ENCODE measurements around the gene AGAP3.

The AGAP3 gene

GRCh38 chr7:151113344-151114150 is 27.3 kb downstream of the AGAP3 start:
- Histone ChIP-seq H3K4ac (ENCODE audit: low read depth, low read length) (peak overlapping the region; percentile 46), H3K27ac (ENCODE audit: low read depth, low read length) (peak overlapping the region; percentile 100), H3K9me3 (ENCODE audit: insufficient read depth, low read depth, low read length) (no peaks in the 10 kb centered on the region), H3K79me1 (ENCODE audit: low read length) (peaks cover 24% of the 10 kb centered on the region), H4K91ac (ENCODE audit: low read depth, low read length) (peak overlapping the region; percentile 97), H2BK12ac (ENCODE audit: low read length) (peak overlapping the region; percentile 74), H3K23ac (ENCODE audit: low read length) (no peak overlapping the region), H3K4me3 (ENCODE audit: low read depth, low read length) (no peak overlapping the region), H2AFZ (ENCODE audit: insufficient read depth, low read length, poor library complexity) (peak overlapping the region; percentile 59), H3K9ac (ENCODE audit: low read length) (no peak overlapping the region), H3K14ac (ENCODE audit: low read length) (peak overlapping the region; percentile 70), H2AK5ac (ENCODE audit: low read length) (peak overlapping the region; percentile 34), H2BK5ac (ENCODE audit: low read depth, low read length, poor library complexity) (peak overlapping the region; percentile 96), H2BK120ac (ENCODE audit: insufficient read depth, low read length, poor library complexity) (peak overlapping the region; percentile 86), H3K36me3 (ENCODE audit: control insufficient read depth in 1 of 2, insufficient read depth in 2 of 2, low read length in 2 of 2) (peaks cover 21% of the 10 kb centered on the region in 2 experiments), H3K4me2 (ENCODE audit: low read length) (peak overlapping the region; percentile 84), H3K27me3 (ENCODE audit: insufficient read depth, low read length) (no peaks in the 10 kb centered on the region), H3K18ac (ENCODE audit: low read length) (peak overlapping the region; percentile 77), H4K8ac (ENCODE audit: low read depth, low read length) (peak overlapping the region; percentile 90), H3K4me1 (ENCODE audit: control insufficient read depth in 1 of 2, insufficient read depth in 2 of 2, low read length in 2 of 2) (peaks cover 26 to 33% of the 10 kb centered on the region in 2 experiments), H3K79me2 (ENCODE audit: control insufficient read depth, insufficient read depth, low read length, poor library complexity) (peaks cover 25% of the 10 kb centered on the region), H4K12ac (ENCODE audit: low read depth, low read length) (no peak overlapping the region)
- no CpG with 5 or more reads among the region's 13 CpGs for WGBS (ENCODE audit: extremely low coverage, insufficient coverage, insufficient read length)
- peak; percentile 91 to 92 for DNase-seq

DNA sequence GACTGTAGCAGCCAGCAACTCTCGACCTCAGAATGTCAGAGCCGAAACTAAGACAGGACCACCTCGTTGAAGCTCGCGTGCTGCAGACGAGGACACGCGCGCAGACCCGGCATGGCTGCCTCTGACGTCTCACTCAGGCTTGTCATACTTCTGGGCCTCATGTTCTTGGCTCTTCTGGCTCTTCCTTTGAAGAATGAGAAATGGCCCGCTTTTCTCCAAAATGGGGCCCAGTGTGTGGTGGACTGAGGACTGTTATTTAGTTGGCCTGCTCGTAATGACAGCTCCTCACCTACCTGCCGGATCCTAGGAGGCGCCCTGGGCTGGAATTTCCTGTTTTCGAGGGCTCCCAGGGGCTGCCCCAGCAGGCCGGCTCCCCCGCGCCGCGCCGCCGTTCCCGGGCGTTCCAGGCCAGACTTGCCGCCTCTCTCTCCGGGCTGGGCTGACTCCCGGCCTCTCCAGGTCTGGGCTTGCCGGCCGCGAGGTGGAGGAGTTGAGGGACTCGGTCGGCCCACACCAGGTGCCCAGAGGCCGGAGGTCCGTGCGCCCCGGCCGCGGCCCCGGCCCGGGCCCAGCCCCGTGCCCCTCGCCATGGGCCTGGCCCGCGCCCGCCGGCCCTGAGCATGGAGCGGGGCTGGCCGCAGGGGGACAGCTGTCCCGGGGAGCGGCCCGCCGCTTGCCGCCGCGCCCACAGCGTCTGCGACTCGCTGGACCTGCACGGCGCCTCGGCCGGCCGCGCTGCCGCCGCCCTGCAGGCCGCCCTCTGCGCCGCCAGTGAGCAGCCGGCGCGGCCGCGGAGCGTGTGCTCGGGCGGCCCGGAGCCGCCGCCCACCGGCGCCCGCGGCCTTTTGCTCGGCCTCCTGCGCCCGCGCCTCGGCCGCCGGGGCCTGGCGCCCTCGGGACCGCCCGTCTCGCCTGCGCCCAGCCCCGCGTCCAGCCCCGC is 28.1 kb downstream of the AGAP3 start:
- Histone ChIP-seq H3K9ac (ENCODE audit: low read length) (peak overlapping the region; percentile 87), H3K4me2 (ENCODE audit: low read length) (peak overlapping the region; percentile 84), H3K9me3 (ENCODE audit: insufficient read depth, low read depth, low read length) (no peaks in the 10 kb centered on the region), H3K4ac (ENCODE audit: low read depth, low read length) (peak overlapping the region; percentile 67), H3K27me3 (ENCODE audit: insufficient read depth, low read length) (no peaks in the 10 kb centered on the region), H3K79me2 (ENCODE audit: control insufficient read depth, insufficient read depth, low read length, poor library complexity) (peaks cover 25% of the 10 kb centered on the region), H4K91ac (ENCODE audit: low read depth, low read length) (peak overlapping the region; percentile 97), H2BK12ac (ENCODE audit: low read length) (peak overlapping the region; percentile 58), H2BK120ac (ENCODE audit: insufficient read depth, low read length, poor library complexity) (peak overlapping the region; percentile 86), H2AK5ac (ENCODE audit: low read length) (peak overlapping the region; percentile 4), H3K4me1 (ENCODE audit: control insufficient read depth in 1 of 2, insufficient read depth in 2 of 2, low read length in 2 of 2) (peaks cover 26 to 33% of the 10 kb centered on the region in 2 experiments), H3K79me1 (ENCODE audit: low read length) (peaks cover 24% of the 10 kb centered on the region), H3K4me3 (ENCODE audit: low read depth, low read length) (peak overlapping the region; percentile 80), H3K36me3 (ENCODE audit: control insufficient read depth in 1 of 2, insufficient read depth in 2 of 2, low read length in 2 of 2) (peaks cover 29 to 30% of the 10 kb centered on the region in 2 experiments), H2AFZ (ENCODE audit: insufficient read depth, low read length, poor library complexity) (peak overlapping the region; percentile 32), H4K12ac (ENCODE audit: low read depth, low read length) (peak overlapping the region; percentile 49), H4K8ac (ENCODE audit: low read depth, low read length) (peak overlapping the region; percentile 67), H3K14ac (ENCODE audit: low read length) (peak overlapping the region; percentile 91), H3K27ac (ENCODE audit: low read depth, low read length) (peak overlapping the region; percentile 100), H2BK5ac (ENCODE audit: low read depth, low read length, poor library complexity) (peak overlapping the region; percentile 96), H3K18ac (ENCODE audit: low read length) (peak overlapping the region; percentile 62), H3K23ac (ENCODE audit: low read length) (no peak overlapping the region)
- WGBS (ENCODE audit: extremely low coverage, insufficient coverage, insufficient read length): no CpG with 5 or more reads among the region's 101 CpGs
- DNase-seq: peak in 1 of 2 donors; percentile 38

GRCh38 chr7:151115121-151115835 is 29.0 kb downstream of the AGAP3 start:
- no peak overlapping the region for H2BK12ac ChIP-seq (ENCODE audit: low read length)
- peak overlapping the region; percentile 100 for H3K27ac ChIP-seq (ENCODE audit: low read depth, low read length)
- no peaks in the 10 kb centered on the region for H3K27me3 ChIP-seq (ENCODE audit: insufficient read depth, low read length)
- peaks cover 38% of the 10 kb centered on the region in 2 experiments for H3K36me3 ChIP-seq (ENCODE audit: control insufficient read depth in 1 of 2, insufficient read depth in 2 of 2, low read length in 2 of 2)
- H2AK5ac ChIP-seq (ENCODE audit: low read length): peak overlapping the region; percentile 3
- peak overlapping the region; percentile 84 for H3K4me2 ChIP-seq (ENCODE audit: low read length)
- peak overlapping the region; percentile 60 for H2BK5ac ChIP-seq (ENCODE audit: low read depth, low read length, poor library complexity)
- peaks cover 26 to 33% of the 10 kb centered on the region in 2 experiments for H3K4me1 ChIP-seq (ENCODE audit: control insufficient read depth in 1 of 2, insufficient read depth in 2 of 2, low read length in 2 of 2)
- peak overlapping the region; percentile 97 for H4K91ac ChIP-seq (ENCODE audit: low read depth, low read length)
- no peaks in the 10 kb centered on the region for H3K9me3 ChIP-seq (ENCODE audit: insufficient read depth, low read depth, low read length)
- peaks cover 25% of the 10 kb centered on the region for H3K79me2 ChIP-seq (ENCODE audit: control insufficient read depth, insufficient read depth, low read length, poor library complexity)
- H3K9ac ChIP-seq (ENCODE audit: low read length): peak overlapping the region; percentile 87
- H3K4ac ChIP-seq (ENCODE audit: low read depth, low read length): peak overlapping the region; percentile 22
- peaks cover 24% of the 10 kb centered on the region for H3K79me1 ChIP-seq (ENCODE audit: low read length)
- H2AFZ ChIP-seq (ENCODE audit: insufficient read depth, low read length, poor library complexity): peak overlapping the region; percentile 12
- DNase-seq: peak in 1 of 2 donors; percentile 43
- H2BK120ac ChIP-seq (ENCODE audit: insufficient read depth, low read length, poor library complexity): peak overlapping the region; percentile 9
- H3K14ac ChIP-seq (ENCODE audit: low read length): peak overlapping the region; percentile 36
- H3K4me3 ChIP-seq (ENCODE audit: low read depth, low read length): peak overlapping the region; percentile 80
- H4K8ac ChIP-seq (ENCODE audit: low read depth, low read length): peak overlapping the region; percentile 33
- no CpG with 5 or more reads among the region's 114 CpGs for WGBS (ENCODE audit: extremely low coverage, insufficient coverage, insufficient read length)
- peak overlapping the region; percentile 62 for H3K18ac ChIP-seq (ENCODE audit: low read length)
- H3K23ac ChIP-seq (ENCODE audit: low read length): no peak overlapping the region
- peak overlapping the region; percentile 19 for H4K12ac ChIP-seq (ENCODE audit: low read depth, low read length)

Data from trophoblast cell (in vitro differentiated cells and primary cell).